HepG2 (cell line): ENCODE data around the gene FUT8. TPM values are rescaled to one million over a fixed set of nuclear protein-coding genes. Genes with fewer than 3 reads are reported as not detected.

Experiments
- ATAC-seq: fragments of 200-7000 bp; cut with Tn5 transposase; 3 replicates; pipeline ENCODE4 v1.9.1; 2020; ENCODE audit warnings: mild to moderate bottlenecking, moderate library complexity
- BruUV-seq: library from RNA; stranded (reverse); fragments of 400-500 nt; replicated peaks from 2 replicates; lab custom pipeline; 2021; lab: Mats Ljungman, UMichigan
- CTCF ChIA-PET: fragments of 300-600 bp; formaldehyde crosslinking; extraction: SDS; loops from one replicate; lab custom pipeline; 2021; ENCODE audit warnings: low total read pairs, inconsistent platforms, low intra/inter-chr PET ratio; lab: Yijun Ruan, JAX
- POLR2A ChIA-PET: fragments of 350-600 bp; sonication (Branson Sonifier 250); formaldehyde crosslinking; loops from one replicate; lab custom pipeline; 2020; ENCODE audit warnings: antibody characterized with exemption, inconsistent platforms; lab: Yijun Ruan, JAX
- DNase-seq: peaks from one replicate; pipeline ENCODE4 v3.0.0-alpha.2; 2015; ENCODE audit warnings: low spot score
- FAIRE-seq: peaks from 3 replicates; lab custom pipeline; 2011; peaks lifted over from hg19 to GRCh38; lab: Jason Lieb, UNC
- H2AFZ ChIP-seq: one replicate; pipeline ENCODE4 v1.6.1; 2011; ENCODE audit warnings: low read length, inconsistent platforms
- H3K27ac ChIP-seq: fragments of 300-600 bp; 3 replicates; pipeline ENCODE4 v1.8.0; 2011; ENCODE audit warnings: mixed run types, mild to moderate bottlenecking, mixed read lengths, low read length, inconsistent platforms; ENCODE audit not compliant: insufficient read depth; ENCODE audit errors: extremely low read length
- H3K27me3 ChIP-seq, 2 experiments: fragments of 200-600 bp in 1 of 2; 2 replicates in 1 of 2; 3 replicates in 1 of 2; pipeline versions ENCODE4 v1.6.0 to v1.8.0; 2011; ENCODE audit warnings: low read length in 2 of 2, mild to moderate bottlenecking in 2 of 2, moderate library complexity in 2 of 2, inconsistent platforms in 1 of 2; ENCODE audit not compliant: insufficient read depth in 2 of 2, control insufficient read depth in 1 of 2
- H3K36me3 ChIP-seq, 2 experiments: fragments of 200-600 bp in 1 of 2; replicated peaks in 1 of 2; 2 replicates in 1 of 2; 3 replicates in 1 of 2; pipeline versions ENCODE4 v1.5.1 to v1.8.0; 2011; ENCODE audit warnings: low read length in 2 of 2, inconsistent platforms in 1 of 2; ENCODE audit not compliant: insufficient read depth in 2 of 2, control insufficient read depth in 1 of 2
- H3K4me1 ChIP-seq: 2 replicates; pipeline ENCODE4 v1.5.1; 2012; ENCODE audit warnings: low read length, inconsistent platforms; ENCODE audit not compliant: insufficient read depth
- H3K4me2 ChIP-seq: 2 replicates; pipeline ENCODE4 v1.6.0; 2011; ENCODE audit warnings: low read depth, low read length, inconsistent platforms
- H3K4me3 ChIP-seq, 3 experiments: fragments of 200-600 bp in 1 of 3; sonication (generic), shearing (Covaris generic) in 1 of 3; replicated peaks in 1 of 3; 2 replicates each; pipeline ENCODE4 v1.5.1; 2011 to 2016; ENCODE audit warnings: low read length in 3 of 3, inconsistent platforms in 2 of 3, low read depth in 2 of 3, mild to moderate bottlenecking in 2 of 3, control low read depth in 1 of 3, mixed read lengths in 1 of 3; ENCODE audit not compliant: insufficient read depth in 1 of 3
- H3K79me2 ChIP-seq: one replicate; pipeline ENCODE4 v1.6.1; 2011; ENCODE audit warnings: low read length, inconsistent platforms; ENCODE audit not compliant: insufficient read depth
- H3K9ac ChIP-seq: 2 replicates; pipeline ENCODE4 v1.6.0; 2011; ENCODE audit warnings: mild to moderate bottlenecking, low read depth, low read length, inconsistent platforms; ENCODE audit not compliant: insufficient read depth
- H3K9me3 ChIP-seq: 2 replicates; pipeline ENCODE4 v1.5.1; 2012; ENCODE audit warnings: mild to moderate bottlenecking, low read length
- H4K20me1 ChIP-seq: 2 replicates; pipeline ENCODE4 v1.6.0; 2011; ENCODE audit warnings: inconsistent platforms, mild to moderate bottlenecking, low read length, moderate library complexity; ENCODE audit not compliant: insufficient read depth
- BRCA1 ChIP-seq: sonication (generic); formaldehyde crosslinking; IDR thresholded peaks from 2 replicates; pipeline ENCODE4 v1.4.0; 2020; ENCODE audit warnings: missing genetic modification reagents
- CREM ChIP-seq, 2 experiments: sonication (generic) in 1 of 2; formaldehyde crosslinking in 1 of 2; IDR thresholded peaks; 2 replicates each; pipeline versions ENCODE4 v1.4.0 to v1.6.1; 2016 to 2020; ENCODE audit warnings: antibody characterized with exemption in 1 of 2, mild to moderate bottlenecking in 1 of 2, missing genetic modification reagents in 1 of 2
- JUND ChIP-seq: sonication (generic); formaldehyde crosslinking; IDR thresholded peaks from 2 replicates; pipeline ENCODE4 v1.8.0; 2022; ENCODE audit warnings: mild to moderate bottlenecking, missing genetic modification reagents
- NFE2L1 ChIP-seq: sonication (generic); formaldehyde crosslinking; IDR thresholded peaks from 2 replicates; pipeline ENCODE4 v1.4.0; 2020; ENCODE audit warnings: missing genetic modification reagents, mild to moderate bottlenecking, borderline replicate concordance
- RBFOX2 ChIP-seq: fragments of 200-400 bp; formaldehyde crosslinking; IDR thresholded peaks from 2 replicates; pipeline ENCODE4 v1.6.1; 2017; ENCODE audit warnings: low read depth, mild to moderate bottlenecking, low read length
- THAP11 ChIP-seq: IDR thresholded peaks from 2 replicates; pipeline ENCODE4 v1.6.1; 2016; ENCODE audit warnings: missing biosample characterization, missing genetic modification reagents
- ZFP82 ChIP-seq: sonication (generic); formaldehyde crosslinking; IDR thresholded peaks from 2 replicates; pipeline ENCODE4 v1.5.1; 2020; ENCODE audit warnings: mild to moderate bottlenecking, missing genetic modification reagents, borderline replicate concordance
- WGBS: methylation state at CpG from one replicate; pipeline ENCODE4 v1.1.6; 2017; ENCODE audit warnings: low lambda C conversion rate; 5-methylcytosine and 5-hydroxymethylcytosine counted together
- in situ Hi-C: cut with HindIII; loops from 2 replicates; pipeline ENCODE4 v1.10.0; 2017; ENCODE audit warnings: low pct_unique_long_range_greater_than_20kb; ENCODE audit not compliant: extremely low pct_ligation_motif_present
- intact Hi-C: fragments of 100-400 bp; cut with micrococcal nuclease; formaldehyde crosslinking; loops from one replicate; pipeline ENCODE4 v1.10.0; 2022; ENCODE audit not compliant: unreplicated experiment
- polyA plus RNA-seq, 8 experiments: library from polyadenylated mRNA; depleted of rRNA in 3 of 8; stranded (reverse) in 7 of 8; unstranded in 1 of 8; fragments of >200 nt; fragmentation: Illumina TruSeq in 4 of 8; extraction: Trizol in 4 of 8; gene quantifications; 2 replicates each; pipeline versions ENCODE4 v1.2.1 to v1.2.3, GENCODE V29; 2011 to 2016; ENCODE audit warnings: low read depth in 4 of 8, missing spikeins in 1 of 8, mixed read lengths in 1 of 8; ENCODE audit not compliant: insufficient read depth in 1 of 8
- total RNA-seq, 5 experiments: library from RNA; depleted of rRNA; stranded (reverse); fragments of >200 nt; fragmentation: Illumina TruSeq; extraction: Trizol; gene quantifications; 2 replicates each; pipeline ENCODE4 v1.2.3, GENCODE V29; 2016; ENCODE audit warnings: low read depth in 1 of 5
- TF ChIP-seq, protein P1 (sequence below), 2 experiments: sonication (generic) in 1 of 2; formaldehyde crosslinking in 1 of 2; IDR thresholded peaks; 2 replicates each; pipeline versions ENCODE4 v1.6.1 to v1.9.0; 2014 to 2022; ENCODE audit warnings: antibody characterized with exemption in 1 of 2, borderline replicate concordance in 1 of 2, inconsistent platforms in 1 of 2, low read depth in 1 of 2, missing genetic modification reagents in 1 of 2
- TF ChIP-seq, protein P2 (sequence below): sonication (generic); formaldehyde crosslinking; IDR thresholded peaks from 2 replicates; pipeline ENCODE4 v1.4.0; 2020; ENCODE audit warnings: mild to moderate bottlenecking, missing genetic modification reagents
- TF ChIP-seq, protein P3 (sequence below): sonication (generic); formaldehyde crosslinking; IDR thresholded peaks from 2 replicates; pipeline ENCODE4 v1.8.0; 2022; ENCODE audit warnings: missing genetic modification reagents, mild to moderate bottlenecking, inconsistent platforms, borderline replicate concordance
- TF ChIP-seq, protein P4 (sequence below): sonication (generic); IDR thresholded peaks from 2 replicates; pipeline ENCODE4 v1.6.1; 2016; ENCODE audit warnings: low read depth, borderline replicate concordance

The FUT8 gene
- total and polyA plus RNA-seq, 2 of the 13 experiments (the other 11 are each of a cell fraction or from before 2014, with no cell fraction given) = 9.3 to 17.5 TPM

DNA sequence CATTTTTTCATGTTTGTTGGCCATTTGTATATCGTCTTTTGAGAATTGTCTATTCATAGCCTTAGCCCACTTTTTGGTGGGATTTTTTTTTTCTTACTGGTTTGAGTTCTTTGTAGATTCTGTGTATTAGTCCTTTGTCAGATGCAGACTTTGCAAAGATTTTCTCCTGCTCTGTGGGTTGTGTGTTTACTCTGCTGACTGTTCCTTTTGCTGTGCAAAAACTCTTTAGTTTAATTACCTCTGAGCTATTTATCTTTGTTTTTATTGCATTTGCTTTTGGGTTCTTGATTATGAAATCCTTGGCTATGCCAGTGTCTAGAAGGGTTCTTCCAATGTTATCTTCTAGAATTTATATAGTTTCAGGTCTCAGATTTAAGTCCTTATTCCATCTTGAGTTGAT lies 220.0 kb downstream of the FUT8 start:
- H2AFZ ChIP-seq = no peak overlapping the region
- CTCF ChIA-PET = no interaction called here
- in situ Hi-C loops = no loop called here
- no peaks in the 10 kb centered on the region for H3K79me2 ChIP-seq
- no peaks in the 10 kb centered on the region for H4K20me1 ChIP-seq
- H3K27me3 ChIP-seq = no peaks in the 10 kb centered on the region
- no peak overlapping the region for H3K9ac ChIP-seq
- H3K4me2 ChIP-seq = no peak overlapping the region
- no peak overlapping the region for H3K4me3 ChIP-seq
- intact Hi-C loops = no loop called here
- POLR2A ChIA-PET = no interaction called here
- no peaks in the 10 kb centered on the region for H3K9me3 ChIP-seq
- peaks cover 9% of the 10 kb centered on the region for H3K4me1 ChIP-seq
- FAIRE-seq (no peak), ATAC-seq (no peak), DNase-seq (no peak)
- no peaks in the 10 kb centered on the region for H3K36me3 ChIP-seq
- H3K27ac ChIP-seq = no peak overlapping the region
- BruUV-seq = no TSS peak
- 96% methylated on average over 1 of the region's 1 CpG for WGBS
- TF ChIP-seq, protein P1, sequence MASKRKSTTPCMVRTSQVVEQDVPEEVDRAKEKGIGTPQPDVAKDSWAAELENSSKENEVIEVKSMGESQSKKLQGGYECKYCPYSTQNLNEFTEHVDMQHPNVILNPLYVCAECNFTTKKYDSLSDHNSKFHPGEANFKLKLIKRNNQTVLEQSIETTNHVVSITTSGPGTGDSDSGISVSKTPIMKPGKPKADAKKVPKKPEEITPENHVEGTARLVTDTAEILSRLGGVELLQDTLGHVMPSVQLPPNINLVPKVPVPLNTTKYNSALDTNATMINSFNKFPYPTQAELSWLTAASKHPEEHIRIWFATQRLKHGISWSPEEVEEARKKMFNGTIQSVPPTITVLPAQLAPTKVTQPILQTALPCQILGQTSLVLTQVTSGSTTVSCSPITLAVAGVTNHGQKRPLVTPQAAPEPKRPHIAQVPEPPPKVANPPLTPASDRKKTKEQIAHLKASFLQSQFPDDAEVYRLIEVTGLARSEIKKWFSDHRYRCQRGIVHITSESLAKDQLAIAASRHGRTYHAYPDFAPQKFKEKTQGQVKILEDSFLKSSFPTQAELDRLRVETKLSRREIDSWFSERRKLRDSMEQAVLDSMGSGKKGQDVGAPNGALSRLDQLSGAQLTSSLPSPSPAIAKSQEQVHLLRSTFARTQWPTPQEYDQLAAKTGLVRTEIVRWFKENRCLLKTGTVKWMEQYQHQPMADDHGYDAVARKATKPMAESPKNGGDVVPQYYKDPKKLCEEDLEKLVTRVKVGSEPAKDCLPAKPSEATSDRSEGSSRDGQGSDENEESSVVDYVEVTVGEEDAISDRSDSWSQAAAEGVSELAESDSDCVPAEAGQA (IDR thresholded peaks at IDR 0.05; ENCODE audit: low read depth) = no peak
- TF ChIP-seq, protein P1 (CRISPR knock-in tag; IDR thresholded peaks at IDR 0.05; ENCODE audit: borderline replicate concordance) = no peak
- TF ChIP-seq THAP11 (CRISPR knock-in tag) = no peak
- TF ChIP-seq, protein P2, sequence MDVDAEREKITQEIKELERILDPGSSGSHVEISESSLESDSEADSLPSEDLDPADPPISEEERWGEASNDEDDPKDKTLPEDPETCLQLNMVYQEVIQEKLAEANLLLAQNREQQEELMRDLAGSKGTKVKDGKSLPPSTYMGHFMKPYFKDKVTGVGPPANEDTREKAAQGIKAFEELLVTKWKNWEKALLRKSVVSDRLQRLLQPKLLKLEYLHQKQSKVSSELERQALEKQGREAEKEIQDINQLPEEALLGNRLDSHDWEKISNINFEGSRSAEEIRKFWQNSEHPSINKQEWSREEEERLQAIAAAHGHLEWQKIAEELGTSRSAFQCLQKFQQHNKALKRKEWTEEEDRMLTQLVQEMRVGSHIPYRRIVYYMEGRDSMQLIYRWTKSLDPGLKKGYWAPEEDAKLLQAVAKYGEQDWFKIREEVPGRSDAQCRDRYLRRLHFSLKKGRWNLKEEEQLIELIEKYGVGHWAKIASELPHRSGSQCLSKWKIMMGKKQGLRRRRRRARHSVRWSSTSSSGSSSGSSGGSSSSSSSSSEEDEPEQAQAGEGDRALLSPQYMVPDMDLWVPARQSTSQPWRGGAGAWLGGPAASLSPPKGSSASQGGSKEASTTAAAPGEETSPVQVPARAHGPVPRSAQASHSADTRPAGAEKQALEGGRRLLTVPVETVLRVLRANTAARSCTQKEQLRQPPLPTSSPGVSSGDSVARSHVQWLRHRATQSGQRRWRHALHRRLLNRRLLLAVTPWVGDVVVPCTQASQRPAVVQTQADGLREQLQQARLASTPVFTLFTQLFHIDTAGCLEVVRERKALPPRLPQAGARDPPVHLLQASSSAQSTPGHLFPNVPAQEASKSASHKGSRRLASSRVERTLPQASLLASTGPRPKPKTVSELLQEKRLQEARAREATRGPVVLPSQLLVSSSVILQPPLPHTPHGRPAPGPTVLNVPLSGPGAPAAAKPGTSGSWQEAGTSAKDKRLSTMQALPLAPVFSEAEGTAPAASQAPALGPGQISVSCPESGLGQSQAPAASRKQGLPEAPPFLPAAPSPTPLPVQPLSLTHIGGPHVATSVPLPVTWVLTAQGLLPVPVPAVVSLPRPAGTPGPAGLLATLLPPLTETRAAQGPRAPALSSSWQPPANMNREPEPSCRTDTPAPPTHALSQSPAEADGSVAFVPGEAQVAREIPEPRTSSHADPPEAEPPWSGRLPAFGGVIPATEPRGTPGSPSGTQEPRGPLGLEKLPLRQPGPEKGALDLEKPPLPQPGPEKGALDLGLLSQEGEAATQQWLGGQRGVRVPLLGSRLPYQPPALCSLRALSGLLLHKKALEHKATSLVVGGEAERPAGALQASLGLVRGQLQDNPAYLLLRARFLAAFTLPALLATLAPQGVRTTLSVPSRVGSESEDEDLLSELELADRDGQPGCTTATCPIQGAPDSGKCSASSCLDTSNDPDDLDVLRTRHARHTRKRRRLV (CRISPR knock-in tag) = no peak
- no peak for TF ChIP-seq CREM (IDR thresholded peaks at IDR 0.05)
- no peak for TF ChIP-seq CREM (CRISPR knock-in tag; IDR thresholded peaks at IDR 0.05)
- no peak for TF ChIP-seq NFE2L1
- TF ChIP-seq, protein P3, sequence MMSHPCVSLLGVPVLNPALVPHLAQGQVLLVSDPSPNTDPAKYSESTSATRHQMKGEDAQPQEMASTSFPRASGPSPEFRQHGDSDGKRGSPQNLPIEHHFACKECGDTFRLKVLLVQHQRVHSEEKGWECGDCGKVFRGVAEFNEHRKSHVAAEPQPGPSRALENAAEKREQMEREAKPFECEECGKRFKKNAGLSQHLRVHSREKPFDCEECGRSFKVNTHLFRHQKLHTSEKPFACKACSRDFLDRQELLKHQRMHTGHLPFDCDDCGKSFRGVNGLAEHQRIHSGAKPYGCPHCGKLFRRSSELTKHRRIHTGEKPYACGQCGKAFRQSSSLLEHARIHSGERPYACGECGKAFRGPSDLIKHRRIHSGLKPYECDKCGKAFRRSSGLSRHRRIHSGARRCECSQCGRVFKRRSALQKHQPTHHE (CRISPR knock-in tag) = no peak
- no peak for TF ChIP-seq BRCA1
- no peak for TF ChIP-seq JUND (CRISPR knock-in tag)
- TF ChIP-seq, protein P4, sequence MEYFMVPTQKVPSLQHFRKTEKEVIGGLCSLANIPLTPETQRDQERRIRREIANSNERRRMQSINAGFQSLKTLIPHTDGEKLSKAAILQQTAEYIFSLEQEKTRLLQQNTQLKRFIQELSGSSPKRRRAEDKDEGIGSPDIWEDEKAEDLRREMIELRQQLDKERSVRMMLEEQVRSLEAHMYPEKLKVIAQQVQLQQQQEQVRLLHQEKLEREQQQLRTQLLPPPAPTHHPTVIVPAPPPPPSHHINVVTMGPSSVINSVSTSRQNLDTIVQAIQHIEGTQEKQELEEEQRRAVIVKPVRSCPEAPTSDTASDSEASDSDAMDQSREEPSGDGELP = no peak
- no peak for TF ChIP-seq RBFOX2
- TF ChIP-seq ZFP82 (CRISPR knock-in tag) = no peak
